Measurements from ENCODE around the gene SYK. TPM values are rescaled to one million over a fixed set of nuclear protein-coding genes. Genes with fewer than 3 reads are reported as not detected.

SYK gene
- polyA plus RNA-seq, 3 donors = 51.1 to 186 (median 177) TPM

- Histone ChIP-seq H3K4me3 (replicated peaks in 1 of 3; ENCODE audit: low read depth in 2 of 3, low read length in 3 of 3) (no peak overlapping the region), H3K4me1 (ENCODE audit: control insufficient read depth in 1 of 2, insufficient read depth in 2 of 2, low read length in 2 of 2) (no peaks in the 10 kb centered on the region), H3K27ac (ENCODE audit: low read depth in 1 of 2, low read length in 2 of 2) (no peak overlapping the region), H4K20me1 (ENCODE audit: insufficient read depth, low read length) (no peaks in the 10 kb centered on the region), H3K36me3 (replicated peaks in 1 of 2; ENCODE audit: control insufficient read depth in 1 of 2, insufficient read depth in 2 of 2, low read length in 2 of 2) (no peaks in the 10 kb centered on the region), H3K9me3 (replicated peaks in 1 of 2; ENCODE audit: control insufficient read depth in 1 of 2, insufficient read depth in 1 of 2, low read length in 2 of 2) (no peaks in the 10 kb centered on the region), H3K79me2 (ENCODE audit: insufficient read depth, low read length) (no peaks in the 10 kb centered on the region), H3K27me3 (ENCODE audit: control insufficient read depth in 2 of 2, insufficient read depth in 2 of 2, low read length in 2 of 2) (no peaks in the 10 kb centered on the region), H3K4me2 (replicated peaks; ENCODE audit: extremely low read depth, low read length, poor library complexity, severe bottlenecking) (no peak overlapping the region), H2AFZ (ENCODE audit: insufficient read depth, low read depth, low read length, poor library complexity, severe bottlenecking) (no peak overlapping the region), H3K9ac (ENCODE audit: insufficient read depth, low read length, poor library complexity, severe bottlenecking) (no peak overlapping the region)
- H3K9me3 Mint-ChIP-seq = peaks cover 0 to 2% (median 2%) of the 10 kb centered on the region in 7 donors
- intact Hi-C loops (cut with micrococcal nuclease) = no loop called here
- H3K4me1 Mint-ChIP-seq = no peaks in the 10 kb centered on the region
- H3K27ac Mint-ChIP-seq = no peak overlapping the region
- WGBS (ENCODE audit: insufficient coverage) = 100% methylated on average over 2 of the region's 3 CpGs
- H3K27me3 Mint-ChIP-seq (ENCODE audit: low read depth in 3 of 3) = peaks cover 3 to 10% (median 5%) of the 10 kb centered on the region in 3 donors
- no peak for TF ChIP-seq CTCF (IDR thresholded peaks at IDR 0.05)
- H3K36me3 Mint-ChIP-seq = no peaks in the 10 kb centered on the region
- no peak overlapping the region for H3K4me3 Mint-ChIP-seq
- no peak for DNase-seq
These were observed 131.8 kb downstream of the SYK start for GRCh38 chr9:90933468-90933867.

- Mint-ChIP-seq H3K4me1 (no peaks in the 10 kb centered on the region), H3K27me3 (ENCODE audit: low read depth in 3 of 3) (peaks cover 6 to 9% (median 8%) of the 10 kb centered on the region in 3 donors), H3K27ac (no peak overlapping the region), H3K36me3 (no peaks in the 10 kb centered on the region), H3K4me3 (no peak overlapping the region), H3K9me3 (peaks cover 0 to 13% (median 0%) of the 10 kb centered on the region in 7 donors)
- WGBS (ENCODE audit: insufficient coverage) = no CpG with 5 or more reads among the region's 3 CpGs
- Histone ChIP-seq H3K4me2 (replicated peaks; ENCODE audit: extremely low read depth, low read length, poor library complexity, severe bottlenecking) (no peak overlapping the region), H2AFZ (ENCODE audit: insufficient read depth, low read depth, low read length, poor library complexity, severe bottlenecking) (no peak overlapping the region), H3K4me3 (replicated peaks in 1 of 3; ENCODE audit: low read depth in 2 of 3, low read length in 3 of 3) (no peak overlapping the region), H3K9me3 (replicated peaks in 1 of 2; ENCODE audit: control insufficient read depth in 1 of 2, insufficient read depth in 1 of 2, low read length in 2 of 2) (peaks cover 0 to 3% of the 10 kb centered on the region in 2 donors), H3K27ac (ENCODE audit: low read depth in 1 of 2, low read length in 2 of 2) (no peak overlapping the region), H3K4me1 (ENCODE audit: control insufficient read depth in 1 of 2, insufficient read depth in 2 of 2, low read length in 2 of 2) (no peaks in the 10 kb centered on the region), H3K9ac (ENCODE audit: insufficient read depth, low read length, poor library complexity, severe bottlenecking) (no peak overlapping the region), H3K27me3 (ENCODE audit: control insufficient read depth in 2 of 2, insufficient read depth in 2 of 2, low read length in 2 of 2) (no peaks in the 10 kb centered on the region), H3K79me2 (ENCODE audit: insufficient read depth, low read length) (no peaks in the 10 kb centered on the region), H4K20me1 (ENCODE audit: insufficient read depth, low read length) (no peaks in the 10 kb centered on the region), H3K36me3 (replicated peaks in 1 of 2; ENCODE audit: control insufficient read depth in 1 of 2, insufficient read depth in 2 of 2, low read length in 2 of 2) (no peaks in the 10 kb centered on the region)
- intact Hi-C loops (cut with micrococcal nuclease) = no loop called here
- no peak for TF ChIP-seq CTCF (IDR thresholded peaks at IDR 0.05)
- no peak for DNase-seq
These were observed 137.7 kb downstream of the SYK start for GRCh38 chr9:90939351-90939750.

Measured in CD14-positive monocyte (primary cell).